GM12878 (cell line): ENCODE measurements around the gene ERC1. TPM values are rescaled to one million over a fixed set of nuclear protein-coding genes. Genes with fewer than 3 reads are reported as not detected.

Experiments used
- ATF2 ChIP-seq: IDR thresholded peaks from 2 replicates; pipeline ENCODE4 v1.6.1; 2012; ENCODE audit warnings: low read length, inconsistent platforms
- BCL11A ChIP-seq: IDR thresholded peaks from 2 replicates; pipeline ENCODE4 v1.6.1; 2011; ENCODE audit warnings: low read depth, low read length
- CEBPB ChIP-seq, 2 experiments: fragments of 150-350 bp in 1 of 2; IDR thresholded peaks; 2 replicates each; pipeline ENCODE4 v1.6.1; 2012 to 2014; ENCODE audit warnings: low read depth in 2 of 2, low read length in 2 of 2, borderline replicate concordance in 1 of 2, inconsistent platforms in 1 of 2
- EED ChIP-seq: sonication (generic); IDR thresholded peaks from 2 replicates; pipeline ENCODE4 v1.6.1; 2016; ENCODE audit warnings: antibody characterized with exemption, low read depth
- EGR1 ChIP-seq, 2 experiments: IDR thresholded peaks; 1 replicate in 1 of 2; 2 replicates in 1 of 2; pipeline ENCODE4 v1.6.1; 2011 to 2012; ENCODE audit warnings: low read depth in 2 of 2, low read length in 2 of 2, borderline replicate concordance in 1 of 2, mild to moderate bottlenecking in 1 of 2, moderate library complexity in 1 of 2
- ESRRA ChIP-seq: IDR thresholded peaks from 2 replicates; pipeline ENCODE4 v1.6.1; 2012; ENCODE audit warnings: mild to moderate bottlenecking, low read length, improper control_type of control experiment
- HDAC2 ChIP-seq: fragments of 200-600 bp; sonication (generic); IDR thresholded peaks from 2 replicates; pipeline ENCODE4 v1.6.1; 2017
- NFIC ChIP-seq: IDR thresholded peaks from 2 replicates; pipeline ENCODE4 v1.6.1; 2012; ENCODE audit warnings: low read depth, mild to moderate bottlenecking, inconsistent platforms, low read length, moderate library complexity
- NR2F1 ChIP-seq: fragments of 450-650 bp; conservative IDR thresholded peaks from 2 replicates; pipeline ENCODE4 v1.6.1; 2017; ENCODE audit warnings: mild to moderate bottlenecking
- PAX5 ChIP-seq: IDR thresholded peaks from 2 replicates; pipeline ENCODE4 v1.6.1; 2011; ENCODE audit warnings: low read depth, low read length, borderline replicate concordance
- PKNOX1 ChIP-seq: fragments of 450-650 bp; IDR thresholded peaks from 2 replicates; pipeline ENCODE4 v1.6.1; 2016; ENCODE audit warnings: mild to moderate bottlenecking
- PRDM15 ChIP-seq: fragments of 450-650 bp; formaldehyde crosslinking; IDR thresholded peaks from 2 replicates; pipeline ENCODE4 v1.4.0; 2020; ENCODE audit warnings: mild to moderate bottlenecking, moderate library complexity
- SMAD1 ChIP-seq: fragments of 450-650 bp; IDR thresholded peaks from 2 replicates; pipeline ENCODE4 v1.6.1; 2018; ENCODE audit warnings: mild to moderate bottlenecking, low read depth; ENCODE audit not compliant: partially characterized antibody
- SREBF2 ChIP-seq: IDR thresholded peaks from 2 replicates; pipeline ENCODE4 v1.6.1; 2012; ENCODE audit warnings: mild to moderate bottlenecking, low read length
- SRF ChIP-seq, 2 experiments: IDR thresholded peaks; 2 replicates each; pipeline ENCODE4 v1.6.1; 2011; ENCODE audit warnings: low read depth in 2 of 2, low read length in 2 of 2, mild to moderate bottlenecking in 1 of 2, moderate library complexity in 1 of 2
- ZBTB33 ChIP-seq: fragments of 450-650 bp; IDR thresholded peaks from 2 replicates; pipeline ENCODE4 v1.6.1; 2017; ENCODE audit warnings: mild to moderate bottlenecking
- ZBTB4 ChIP-seq: fragments of 450-650 bp; formaldehyde crosslinking; IDR thresholded peaks from 2 replicates; pipeline ENCODE4 v1.4.0; 2022; ENCODE audit warnings: mild to moderate bottlenecking, moderate library complexity
- ZNF207 ChIP-seq: fragments of 450-650 bp; IDR thresholded peaks from 2 replicates; pipeline ENCODE4 v1.6.1; 2014; ENCODE audit warnings: antibody characterized with exemption, mild to moderate bottlenecking, borderline replicate concordance
- ZNF217 ChIP-seq: fragments of 450-650 bp; IDR thresholded peaks from 2 replicates; pipeline ENCODE4 v1.6.1; 2017; ENCODE audit warnings: antibody characterized with exemption, mild to moderate bottlenecking
- ZSCAN29 ChIP-seq: fragments of 450-650 bp; IDR thresholded peaks from 2 replicates; pipeline ENCODE4 v1.6.1; 2017; ENCODE audit warnings: mild to moderate bottlenecking, moderate library complexity
- polyA plus RNA-seq, 11 experiments: library from polyadenylated mRNA; depleted of rRNA in 4 of 11; unstranded in 6 of 11; stranded (reverse) in 5 of 11; fragments of >200 nt; fragmentation: Nextera tagmentation in 4 of 11; fragmentation: Illumina TruSeq in 1 of 11; extraction: Ambion mirVana in 4 of 11; extraction: Trizol in 1 of 11; gene quantifications; 1 replicate in 1 of 11; 2 replicates in 10 of 11; pipeline versions ENCODE4 v1.2.1 to v1.2.3, GENCODE V29; 2011 to 2016; ENCODE audit warnings: inconsistent platforms in 2 of 11, missing spikeins in 2 of 11, low read depth in 1 of 11
- total RNA-seq, 4 experiments: library from RNA; depleted of rRNA in 3 of 4; stranded (reverse); fragments of >200 nt in 3 of 4; fragmentation: Illumina TruSeq in 1 of 4; extraction: Trizol in 1 of 4; gene quantifications; 2 replicates each; pipeline versions ENCODE4 v1.2.1 to v1.2.3, GENCODE V29; 2013 to 2021

Gene ERC1
- total and polyA plus RNA-seq, 10 of the 15 experiments (the other 5 are each of a cell fraction or from before 2014, with no cell fraction given) = 0.75 to 8.0 (median 5.0) TPM

- TF ChIP-seq ZBTB4 (CRISPR knock-in tag) (no peak), EGR1 (IDR thresholded peaks at IDR 0.05; ENCODE audit: borderline replicate concordance in 1 of 2, low read depth in 2 of 2, low read length in 2 of 2) (no peak), PAX5 (peak; percentile 70), NR2F1 (no peak), SMAD1 (peak; percentile 29), ZSCAN29 (no peak), ATF2 (0 out of 2 replicates have a peak, but pooled peaks have one; percentile 49), CEBPB (IDR thresholded peaks at IDR 0.05; ENCODE audit: borderline replicate concordance in 1 of 2, low read depth in 2 of 2, low read length in 2 of 2) (no peak), NFIC (0 out of 2 replicates have a peak, but pooled peaks have one; percentile 23), PRDM15 (CRISPR knock-in tag) (no peak), SRF (IDR thresholded peaks at IDR 0.05; ENCODE audit: low read depth in 2 of 2, low read length in 2 of 2) (no peak), PKNOX1 (no peak; the same call in 1 of the 2 replicates), ZNF217 (0 out of 2 replicates have a peak, but pooled peaks have one; percentile 34), ESRRA (no peak), BCL11A (no peak), ZBTB33 (no peak), HDAC2 (no peak), SREBF2 (no peak), ZNF207 (no peak), EED (no peak)
These were observed 213.6 kb downstream of the ERC1 start (continued) for GRCh38 chr12:1204581-1205121.
